Progenitor cell of endocrine pancreas (in vitro differentiated cells): ENCODE measurements around the gene LRRC3. TPM values are rescaled to one million over a fixed set of nuclear protein-coding genes. Genes with fewer than 3 reads are reported as not detected.
A peak's percentile ranks its signal among the peaks of the same experiment; 100 is the strongest.

Source experiments
- DNase-seq: peaks from one replicate; pipeline ENCODE4 v3.0.0; 2021; ENCODE audit warnings: low spot score; ENCODE audit not compliant: unreplicated experiment
- H3K27ac Mint-ChIP-seq: 2 replicates; pipeline ENCODE4 v1.8.0; 2021; ENCODE audit warnings: mild to moderate bottlenecking, moderate library complexity, mixed read lengths
- H3K27me3 Mint-ChIP-seq: 2 replicates; pipeline ENCODE4 v1.8.0; 2021; ENCODE audit warnings: mixed read lengths
- H3K36me3 Mint-ChIP-seq: 2 replicates; pipeline ENCODE4 v1.8.0; 2022; ENCODE audit warnings: mixed read lengths; ENCODE audit not compliant: insufficient read depth
- H3K4me1 Mint-ChIP-seq: 2 replicates; pipeline ENCODE4 v1.8.0; 2021; ENCODE audit warnings: low read depth, mixed read lengths
- H3K4me3 Mint-ChIP-seq: 2 replicates; pipeline ENCODE4 v1.8.0; 2021; ENCODE audit warnings: low read depth, mild to moderate bottlenecking, moderate library complexity, mixed read lengths
- H3K9me3 Mint-ChIP-seq: 2 replicates; pipeline ENCODE4 v1.8.0; 2021; ENCODE audit warnings: low read depth, mixed read lengths
- total RNA-seq: library from RNA; stranded (reverse); gene quantifications from 2 replicates; pipeline ENCODE4 v1.2.1, GENCODE V29; 2021
- TF ChIP-seq, protein P1 (sequence below): fragments of 200-600 bp; sonication (generic); IDR thresholded peaks from one replicate; pipeline ENCODE4 v1.5.0; 2021; ENCODE audit warnings: antibody characterized with exemption, mild to moderate bottlenecking; ENCODE audit not compliant: unreplicated experiment

The LRRC3 gene
- total RNA-seq, 1 donor from 2014 or later, result 5.1 TPM

DNA sequence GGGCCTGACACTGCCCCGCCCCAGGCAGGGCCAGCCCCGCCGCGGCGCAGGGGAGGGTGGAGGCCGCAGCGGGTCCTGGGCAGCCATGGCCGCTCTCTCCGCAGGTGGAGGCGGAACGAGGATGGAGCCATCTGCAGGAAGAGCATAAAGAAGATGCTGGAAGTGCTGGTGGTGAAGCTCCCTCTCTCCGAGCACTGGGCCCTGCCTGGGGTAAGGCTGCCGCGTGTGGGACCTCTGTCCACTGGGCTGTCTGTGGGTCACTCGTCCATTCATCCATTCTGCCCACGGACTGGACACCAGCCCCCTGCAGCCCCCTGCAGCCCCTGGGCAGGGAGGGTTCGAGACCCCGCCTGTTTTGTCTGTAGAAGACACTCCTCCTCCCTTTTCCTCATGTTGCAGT lies 18.4 kb upstream of the LRRC3 start:
- TF ChIP-seq, protein P1, sequence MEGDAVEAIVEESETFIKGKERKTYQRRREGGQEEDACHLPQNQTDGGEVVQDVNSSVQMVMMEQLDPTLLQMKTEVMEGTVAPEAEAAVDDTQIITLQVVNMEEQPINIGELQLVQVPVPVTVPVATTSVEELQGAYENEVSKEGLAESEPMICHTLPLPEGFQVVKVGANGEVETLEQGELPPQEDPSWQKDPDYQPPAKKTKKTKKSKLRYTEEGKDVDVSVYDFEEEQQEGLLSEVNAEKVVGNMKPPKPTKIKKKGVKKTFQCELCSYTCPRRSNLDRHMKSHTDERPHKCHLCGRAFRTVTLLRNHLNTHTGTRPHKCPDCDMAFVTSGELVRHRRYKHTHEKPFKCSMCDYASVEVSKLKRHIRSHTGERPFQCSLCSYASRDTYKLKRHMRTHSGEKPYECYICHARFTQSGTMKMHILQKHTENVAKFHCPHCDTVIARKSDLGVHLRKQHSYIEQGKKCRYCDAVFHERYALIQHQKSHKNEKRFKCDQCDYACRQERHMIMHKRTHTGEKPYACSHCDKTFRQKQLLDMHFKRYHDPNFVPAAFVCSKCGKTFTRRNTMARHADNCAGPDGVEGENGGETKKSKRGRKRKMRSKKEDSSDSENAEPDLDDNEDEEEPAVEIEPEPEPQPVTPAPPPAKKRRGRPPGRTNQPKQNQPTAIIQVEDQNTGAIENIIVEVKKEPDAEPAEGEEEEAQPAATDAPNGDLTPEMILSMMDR, result no peak
- Mint-ChIP-seq H3K27ac (no peak overlapping the region), H3K27me3 (peaks cover 3% of the 10 kb centered on the region), H3K36me3 (no peaks in the 10 kb centered on the region), H3K9me3 (no peaks in the 10 kb centered on the region), H3K4me1 (no peaks in the 10 kb centered on the region), H3K4me3 (no peak overlapping the region)
- DNase-seq, result no peak

DNA sequence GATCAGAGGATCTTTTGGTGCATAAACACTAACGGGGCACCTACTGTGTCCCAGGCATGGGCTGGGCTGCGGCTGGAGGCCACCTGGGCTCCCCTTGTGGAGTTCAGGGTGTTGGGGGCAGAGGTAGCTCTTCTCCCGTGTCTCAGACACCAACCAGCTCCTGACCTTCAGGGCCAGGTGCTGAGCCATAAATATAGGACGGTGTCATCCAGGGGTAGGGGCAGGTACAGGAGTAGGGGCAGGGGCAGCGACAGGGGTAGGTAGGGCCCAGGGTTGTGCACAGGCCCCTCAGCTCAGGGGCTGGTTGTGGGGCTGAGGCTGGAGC lies 18.0 kb upstream of the LRRC3 start:
- H3K36me3 Mint-ChIP-seq, result no peaks in the 10 kb centered on the region
- no peaks in the 10 kb centered on the region for H3K9me3 Mint-ChIP-seq
- no peak overlapping the region for H3K27ac Mint-ChIP-seq
- TF ChIP-seq, protein P1, result no peak
- no peak for DNase-seq
- no peaks in the 10 kb centered on the region for H3K4me1 Mint-ChIP-seq
- H3K27me3 Mint-ChIP-seq, result no peaks in the 10 kb centered on the region
- no peak overlapping the region for H3K4me3 Mint-ChIP-seq

DNA sequence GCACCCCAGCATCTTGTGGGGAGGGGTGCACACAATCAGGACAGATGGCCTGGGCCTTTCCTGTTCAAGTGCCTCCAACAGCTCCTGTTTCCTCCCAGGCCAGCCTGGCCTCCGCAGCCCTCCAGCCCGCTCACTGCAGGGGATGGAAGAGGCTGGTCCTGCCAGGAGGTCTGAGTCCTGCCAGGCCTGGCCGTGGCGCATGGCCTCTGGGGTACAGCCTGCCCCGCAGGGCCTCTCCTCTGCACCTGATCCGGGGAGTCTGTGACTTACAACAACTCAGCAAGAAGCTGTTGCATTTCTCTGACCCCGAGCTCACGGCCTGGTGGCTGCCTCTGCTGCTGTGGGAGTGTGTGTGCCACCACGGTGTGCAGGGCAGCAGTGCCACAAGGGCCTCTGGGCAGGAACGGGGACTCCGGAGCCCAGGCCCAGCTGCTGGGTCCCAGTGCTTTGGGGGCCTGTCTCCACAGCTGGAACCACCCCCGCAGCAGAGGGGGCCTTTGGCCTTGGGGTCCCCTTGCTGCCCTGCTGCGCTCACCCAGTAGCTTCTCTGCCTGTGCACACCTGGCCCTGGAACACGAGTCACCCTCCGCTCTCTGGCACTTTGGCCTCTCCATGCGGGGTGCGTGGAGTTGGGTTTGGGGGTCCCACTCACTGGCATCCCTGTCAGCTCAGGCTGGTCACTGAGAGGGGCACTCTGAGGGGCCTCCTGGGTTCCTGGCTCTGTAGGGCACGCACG lies 17.4 kb upstream of the LRRC3 start:
- Mint-ChIP-seq H3K27ac (no peak overlapping the region), H3K27me3 (no peaks in the 10 kb centered on the region), H3K4me3 (no peak overlapping the region), H3K9me3 (no peaks in the 10 kb centered on the region), H3K4me1 (no peaks in the 10 kb centered on the region), H3K36me3 (no peaks in the 10 kb centered on the region)
- DNase-seq, result no peak
- TF ChIP-seq, protein P1, result no peak

DNA sequence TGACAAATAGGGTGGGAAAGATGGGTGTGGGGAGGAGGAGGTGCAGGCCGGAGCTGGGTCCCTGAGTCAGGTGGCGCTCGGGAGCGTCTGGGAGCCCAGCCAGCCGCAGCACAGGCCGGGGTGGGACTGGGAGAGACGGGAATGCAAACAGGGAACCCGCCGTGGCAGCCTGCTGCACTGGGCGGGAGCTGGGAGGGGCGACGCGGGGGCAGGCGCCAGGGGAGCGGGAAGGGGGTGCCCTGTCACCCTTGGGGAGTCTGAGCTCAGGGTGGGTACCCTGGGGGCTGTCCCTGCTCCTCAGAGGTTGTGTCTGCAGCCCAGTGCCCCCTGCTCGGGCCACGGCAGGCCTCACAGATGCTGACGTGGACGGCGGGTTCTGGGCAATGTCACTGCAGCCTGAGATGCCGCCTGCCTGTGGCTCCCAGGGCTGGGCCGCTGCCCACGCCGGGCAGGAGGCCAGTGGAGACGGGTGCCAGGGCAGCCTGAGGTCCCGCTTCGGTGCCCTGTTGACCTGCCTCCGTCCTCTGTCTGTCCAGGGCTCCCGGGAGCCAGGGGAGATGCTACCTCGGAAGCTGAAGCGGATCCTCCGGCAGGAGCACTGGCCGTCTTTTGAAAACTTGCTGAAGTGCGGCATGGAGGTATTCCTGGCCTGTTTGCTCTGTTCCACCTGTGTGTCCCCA lies 16.6 kb upstream of the LRRC3 start:
- DNase-seq, result no peak
- H3K4me3 Mint-ChIP-seq, result no peak overlapping the region
- H3K4me1 Mint-ChIP-seq, result no peaks in the 10 kb centered on the region
- H3K27ac Mint-ChIP-seq, result no peak overlapping the region
- H3K9me3 Mint-ChIP-seq, result no peaks in the 10 kb centered on the region
- H3K27me3 Mint-ChIP-seq, result no peaks in the 10 kb centered on the region
- H3K36me3 Mint-ChIP-seq, result no peaks in the 10 kb centered on the region
- TF ChIP-seq, protein P1, result no peak

DNA sequence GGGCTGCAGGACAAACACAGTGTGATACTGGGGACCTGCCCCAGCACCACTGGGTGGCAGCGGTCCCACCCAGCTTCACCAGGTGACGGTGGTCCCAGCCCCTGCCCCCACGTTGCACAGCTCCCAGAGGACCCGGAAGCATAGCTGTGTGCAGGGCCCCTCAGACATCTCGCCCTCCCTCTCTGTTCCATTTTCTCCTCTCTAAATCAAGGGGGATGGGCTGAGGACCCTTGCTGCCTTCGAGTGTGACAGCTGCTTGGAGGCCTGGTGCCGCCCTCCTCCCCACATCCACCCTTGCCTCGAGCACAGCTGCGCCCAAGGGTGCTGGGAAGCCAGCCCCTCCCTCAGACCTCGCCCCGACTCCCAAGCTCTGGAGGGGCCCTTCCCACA lies 16.1 kb upstream of the LRRC3 start:
- H3K9me3 Mint-ChIP-seq, result no peaks in the 10 kb centered on the region
- H3K4me1 Mint-ChIP-seq, result no peaks in the 10 kb centered on the region
- DNase-seq, result no peak
- H3K27ac Mint-ChIP-seq, result no peak overlapping the region
- no peaks in the 10 kb centered on the region for H3K36me3 Mint-ChIP-seq
- H3K27me3 Mint-ChIP-seq, result no peaks in the 10 kb centered on the region
- TF ChIP-seq, protein P1, result peak; percentile 6
- no peak overlapping the region for H3K4me3 Mint-ChIP-seq
